Putamen (tissue), 1 donor: ENCODE results near the gene AP5Z1.
A peak's percentile ranks its signal among the peaks of the same experiment; 100 is the strongest.

Source experiments
- DNase-seq: peaks from one replicate; pipeline ENCODE4 v3.0.0-alpha.2; 2016; ENCODE audit warnings: low spot score

Gene AP5Z1, protein sequence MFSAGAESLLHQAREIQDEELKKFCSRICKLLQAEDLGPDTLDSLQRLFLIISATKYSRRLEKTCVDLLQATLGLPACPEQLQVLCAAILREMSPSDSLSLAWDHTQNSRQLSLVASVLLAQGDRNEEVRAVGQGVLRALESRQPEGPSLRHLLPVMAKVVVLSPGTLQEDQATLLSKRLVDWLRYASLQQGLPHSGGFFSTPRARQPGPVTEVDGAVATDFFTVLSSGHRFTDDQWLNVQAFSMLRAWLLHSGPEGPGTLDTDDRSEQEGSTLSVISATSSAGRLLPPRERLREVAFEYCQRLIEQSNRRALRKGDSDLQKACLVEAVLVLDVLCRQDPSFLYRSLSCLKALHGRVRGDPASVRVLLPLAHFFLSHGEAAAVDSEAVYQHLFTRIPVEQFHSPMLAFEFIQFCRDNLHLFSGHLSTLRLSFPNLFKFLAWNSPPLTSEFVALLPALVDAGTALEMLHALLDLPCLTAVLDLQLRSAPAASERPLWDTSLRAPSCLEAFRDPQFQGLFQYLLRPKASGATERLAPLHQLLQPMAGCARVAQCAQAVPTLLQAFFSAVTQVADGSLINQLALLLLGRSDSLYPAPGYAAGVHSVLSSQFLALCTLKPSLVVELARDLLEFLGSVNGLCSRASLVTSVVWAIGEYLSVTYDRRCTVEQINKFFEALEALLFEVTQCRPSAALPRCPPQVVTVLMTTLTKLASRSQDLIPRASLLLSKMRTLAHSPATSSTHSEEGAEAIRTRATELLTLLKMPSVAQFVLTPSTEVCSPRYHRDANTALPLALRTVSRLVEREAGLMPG

GRCh38 chr7:4775250-4775847 lies at the start of gene AP5Z1:
AP5Z1 (plus strand) TSS chr7:4775623; CDS start chr7:4775716, 93 bp downstream.
- DNase-seq, result peak; percentile 97

GRCh38 chr7:4725850-4726450 lies 49.5 kb upstream of the AP5Z1 start:
- DNase-seq, result no peak

DNA sequence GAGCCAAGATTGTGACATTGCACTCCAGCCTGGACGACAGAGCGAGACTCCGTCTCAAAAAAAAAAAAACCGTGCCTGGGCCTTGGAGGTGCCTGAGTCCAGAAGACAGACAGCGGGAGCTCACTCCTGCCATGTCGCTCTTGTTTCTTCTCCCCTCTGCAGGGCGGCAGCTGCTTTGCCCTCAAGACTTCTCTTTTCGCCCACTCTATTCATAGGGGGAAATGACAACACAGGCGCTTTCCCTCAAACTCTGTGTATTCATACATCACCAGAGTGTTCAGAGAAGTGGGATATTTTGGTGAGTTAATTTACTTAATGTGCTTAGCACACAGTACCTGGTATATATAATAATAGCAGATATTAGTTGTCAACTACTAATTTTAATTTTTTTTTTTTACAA lies 48.9 kb upstream of the AP5Z1 start:
- no peak for DNase-seq

GRCh38 chr7:4727914-4728705 lies 47.3 kb upstream of the AP5Z1 start:
- no peak for DNase-seq

DNA sequence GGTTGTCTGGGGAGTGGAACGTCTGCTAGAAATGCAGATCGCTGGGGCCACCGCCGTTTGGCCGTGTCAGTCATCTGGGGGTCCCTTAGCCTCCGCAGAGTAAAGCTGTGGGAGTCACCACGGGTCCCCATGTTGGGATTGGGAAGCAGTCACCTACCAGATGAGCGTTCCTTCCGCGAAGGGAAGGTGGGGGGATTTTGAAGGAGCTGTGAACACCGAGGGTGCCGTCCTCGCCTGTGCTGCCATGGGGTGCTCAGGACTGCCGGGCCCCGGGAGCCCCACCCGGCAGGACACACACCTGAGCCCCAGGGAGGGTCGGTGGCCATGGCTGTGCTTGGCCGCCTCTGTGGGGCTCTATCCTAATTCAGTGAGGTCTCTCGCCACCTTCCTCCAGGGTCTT lies 46.2 kb upstream of the AP5Z1 start:
- no peak for DNase-seq

GRCh38 chr7:4730276-4730675 lies 45.1 kb upstream of the AP5Z1 start:
- DNase-seq, result no peak

GRCh38 chr7:4730971-4731370 lies 44.5 kb upstream of the AP5Z1 start:
- no peak for DNase-seq

- no peak for DNase-seq
These were observed 43.6 kb upstream of the AP5Z1 start for GRCh38 chr7:4731803-4732202.

DNA sequence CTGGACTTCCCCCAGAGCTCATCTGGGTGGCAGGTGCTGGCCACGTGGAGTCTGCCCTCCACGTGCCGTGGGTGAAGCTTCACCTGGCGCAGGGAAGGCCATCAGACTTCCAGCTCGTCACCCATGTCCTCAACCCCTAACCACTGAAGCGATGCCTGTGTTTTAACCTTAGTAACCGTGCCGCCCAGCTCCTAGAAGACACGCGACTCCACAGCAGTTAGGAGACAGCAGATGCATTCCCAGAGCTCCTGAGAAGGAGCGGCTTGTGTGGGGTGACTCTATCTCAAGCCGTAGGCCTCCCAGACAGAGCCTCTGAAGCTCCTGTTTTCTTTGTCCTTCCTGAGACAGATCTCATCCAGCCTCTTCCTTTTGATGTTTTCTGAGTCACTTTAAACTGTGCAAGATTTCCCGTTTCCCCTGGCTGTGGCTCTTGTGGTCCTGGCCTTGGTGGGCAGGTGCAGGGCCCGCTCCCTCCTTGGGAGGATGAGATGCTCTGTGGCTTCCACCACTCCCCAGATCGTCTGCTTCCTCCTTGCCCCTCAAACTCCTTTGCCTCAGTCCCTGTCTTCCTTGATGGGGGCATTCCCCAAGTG lies 41.4 kb upstream of the AP5Z1 start:
- DNase-seq, result no peak

- DNase-seq, result peak; percentile 76
These were observed 40.7 kb upstream of the AP5Z1 start for GRCh38 chr7:4734587-4735345.

GRCh38 chr7:4737300-4737699 lies 38.1 kb upstream of the AP5Z1 start:
- no peak for DNase-seq

GRCh38 chr7:4738711-4739527 lies 36.5 kb upstream of the AP5Z1 start:
- DNase-seq, result no peak

DNA sequence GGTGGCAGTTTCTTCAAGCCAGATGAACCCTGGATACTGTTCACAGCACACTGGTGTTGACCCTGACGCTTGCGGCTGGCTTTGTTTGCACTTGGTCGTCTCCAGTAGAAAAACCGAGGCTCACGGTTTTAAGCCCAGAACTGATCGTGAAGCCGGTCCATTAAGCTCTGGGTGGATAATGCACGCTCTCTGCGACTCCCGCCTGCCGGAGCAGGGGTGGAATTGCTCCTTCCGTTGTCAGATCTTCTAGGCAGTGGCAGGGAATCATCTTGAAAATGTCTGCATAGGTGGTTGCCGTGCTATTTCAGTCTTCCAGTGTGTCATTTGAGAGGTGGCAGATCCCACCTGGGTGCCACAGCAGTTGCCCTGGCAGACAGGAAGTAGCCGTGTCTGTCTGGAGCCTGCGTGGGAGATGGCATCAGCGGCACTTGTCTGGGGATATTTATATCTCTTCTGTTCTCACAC lies 35.9 kb upstream of the AP5Z1 start:
- peak; percentile 63 for DNase-seq

GRCh38 chr7:4740796-4741195 lies 34.6 kb upstream of the AP5Z1 start:
- DNase-seq, result no peak

GRCh38 chr7:4742051-4742573 lies 33.3 kb upstream of the AP5Z1 start:
- DNase-seq, result peak; percentile 78

- no peak for DNase-seq
These were observed 32.6 kb upstream of the AP5Z1 start for GRCh38 chr7:4742852-4743251.

DNA sequence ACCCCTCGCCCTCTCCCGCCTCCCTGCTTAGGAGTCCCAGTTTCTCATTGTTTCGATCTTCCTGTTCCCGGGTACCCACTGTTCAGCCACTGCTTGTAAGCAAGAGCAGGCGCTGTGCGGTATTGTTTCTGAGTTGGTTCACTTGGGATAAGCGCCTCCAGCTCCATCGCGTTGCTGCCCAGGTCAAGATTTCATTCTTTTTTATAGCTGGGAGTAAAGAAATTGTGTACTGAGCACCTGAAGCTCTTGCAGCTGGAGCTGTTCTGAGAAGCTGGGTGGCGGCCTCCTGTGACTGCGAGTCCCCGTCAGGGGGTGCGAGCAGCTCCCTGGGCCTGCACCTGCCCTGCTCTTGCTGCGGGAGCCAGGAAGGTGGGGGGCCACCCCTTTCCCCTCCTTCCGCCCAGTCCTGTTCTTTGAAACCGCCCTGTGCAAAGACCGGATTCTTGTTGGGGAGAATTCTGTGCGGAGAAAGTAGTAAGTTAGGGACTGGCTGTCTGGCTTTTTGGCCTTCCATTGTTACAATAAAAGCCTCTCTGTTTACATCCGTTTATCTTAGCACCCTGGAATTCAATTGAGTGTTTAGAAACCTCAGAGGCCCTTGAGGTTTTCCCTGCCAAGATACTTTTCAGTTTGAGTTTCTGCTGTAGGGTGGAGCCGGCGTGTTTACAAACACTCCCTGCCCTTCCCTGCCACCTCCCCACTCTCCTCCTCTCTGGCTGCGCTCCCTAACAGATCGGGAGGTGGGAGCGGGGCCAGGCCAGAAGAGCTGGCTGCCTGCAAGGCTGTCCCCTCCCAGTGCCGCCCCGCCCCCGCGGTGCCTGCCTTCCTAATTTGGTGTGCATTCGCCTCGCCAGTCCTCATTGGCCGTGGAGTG lies 30.8 kb upstream of the AP5Z1 start:
- peak; percentile 93 for DNase-seq

- no peak for DNase-seq
These were observed 30.0 kb upstream of the AP5Z1 start for GRCh38 chr7:4745265-4745919.
